Left renal pelvis (tissue), 4 donors: ENCODE measurements around the gene MRPL52. TPM values are rescaled to one million over a fixed set of nuclear protein-coding genes. Genes with fewer than 3 reads are reported as not detected.
A peak's percentile ranks its signal among the peaks of the same experiment; 100 is the strongest.

Experiments
- DNase-seq, 4 donors: peaks; one replicate each; pipeline ENCODE4 v3.0.0-alpha.2; 2013; ENCODE audit warnings: low read depth in 4 of 4, low spot score in 3 of 4
- polyA plus RNA-seq, 4 donors: library from polyadenylated mRNA; unstranded; fragments of 120-200 nt; gene quantifications; one replicate each; pipeline ENCODE4 v1.2.1, GENCODE V29; 2013; ENCODE audit not compliant: insufficient read length in 4 of 4

MRPL52 gene
- polyA plus RNA-seq, 4 donors: 50.2 to 110 (median 73.4) TPM

DNA sequence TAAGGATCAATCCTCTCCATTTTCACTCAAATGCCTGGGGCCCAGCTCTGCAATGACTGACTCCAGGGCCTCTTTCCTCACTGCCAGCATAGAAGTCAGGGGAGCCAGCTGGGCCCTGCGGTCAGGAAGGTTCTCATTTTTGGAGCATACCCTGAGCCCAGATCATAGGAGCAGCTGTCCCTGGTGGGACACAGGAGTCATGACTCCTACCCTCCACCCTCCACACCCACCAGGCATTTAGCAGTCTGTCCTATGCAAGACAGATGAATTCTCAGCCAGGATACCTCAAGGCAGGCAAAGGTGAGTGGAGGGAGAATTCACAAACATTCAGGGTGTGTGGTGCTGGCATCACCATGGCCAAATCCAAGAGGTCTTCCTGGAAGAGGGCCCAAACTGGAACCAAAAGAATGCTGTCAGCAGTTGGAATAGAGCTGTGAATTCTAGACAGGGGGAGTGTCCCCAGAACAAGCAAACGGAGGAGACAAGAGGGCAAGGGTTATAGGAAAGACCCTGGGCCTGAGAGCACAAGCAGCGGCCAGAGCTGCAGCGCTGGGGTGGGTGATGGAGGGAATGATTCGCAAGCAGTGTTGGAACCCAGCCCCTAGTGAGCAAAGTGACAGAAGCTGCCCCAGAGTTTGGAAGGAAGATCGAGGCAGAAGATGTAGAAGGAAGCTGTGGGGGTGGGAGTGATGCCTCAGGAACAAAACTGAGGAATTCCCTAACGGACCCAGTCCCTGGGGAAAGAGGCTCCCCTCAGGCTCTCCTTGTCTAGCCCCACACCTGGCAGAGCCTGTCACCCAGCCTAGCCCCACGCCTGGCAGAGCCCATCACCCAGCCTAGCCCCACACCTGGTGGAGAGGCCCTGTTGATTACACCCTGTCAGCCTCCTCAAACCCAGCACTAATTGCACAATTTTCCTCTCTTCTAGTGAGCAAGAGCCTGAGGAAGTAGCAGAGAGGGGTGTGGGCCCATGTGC is 48.9 kb downstream of the MRPL52 start:
- no peak for DNase-seq

DNA sequence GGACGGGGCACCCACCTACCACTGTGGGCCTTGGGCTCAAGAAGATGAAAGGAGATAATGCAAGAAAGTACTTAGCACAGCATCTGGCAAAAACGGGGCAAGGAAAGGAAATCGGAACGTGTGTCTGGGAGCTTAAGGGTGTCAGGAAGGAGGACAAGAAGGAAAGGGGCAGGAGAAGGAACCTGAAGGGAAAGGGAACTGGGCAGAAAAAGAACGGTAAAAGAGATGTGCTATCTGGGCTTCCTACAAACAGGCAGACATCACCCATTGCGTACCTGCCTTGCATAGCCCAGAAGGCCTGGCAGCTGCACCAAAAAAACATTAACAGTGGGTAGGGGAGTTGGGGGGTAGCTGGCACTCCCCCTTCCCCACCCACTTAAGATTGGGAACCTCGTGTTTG is 52.4 kb downstream of the MRPL52 start:
- no peak for DNase-seq

DNA sequence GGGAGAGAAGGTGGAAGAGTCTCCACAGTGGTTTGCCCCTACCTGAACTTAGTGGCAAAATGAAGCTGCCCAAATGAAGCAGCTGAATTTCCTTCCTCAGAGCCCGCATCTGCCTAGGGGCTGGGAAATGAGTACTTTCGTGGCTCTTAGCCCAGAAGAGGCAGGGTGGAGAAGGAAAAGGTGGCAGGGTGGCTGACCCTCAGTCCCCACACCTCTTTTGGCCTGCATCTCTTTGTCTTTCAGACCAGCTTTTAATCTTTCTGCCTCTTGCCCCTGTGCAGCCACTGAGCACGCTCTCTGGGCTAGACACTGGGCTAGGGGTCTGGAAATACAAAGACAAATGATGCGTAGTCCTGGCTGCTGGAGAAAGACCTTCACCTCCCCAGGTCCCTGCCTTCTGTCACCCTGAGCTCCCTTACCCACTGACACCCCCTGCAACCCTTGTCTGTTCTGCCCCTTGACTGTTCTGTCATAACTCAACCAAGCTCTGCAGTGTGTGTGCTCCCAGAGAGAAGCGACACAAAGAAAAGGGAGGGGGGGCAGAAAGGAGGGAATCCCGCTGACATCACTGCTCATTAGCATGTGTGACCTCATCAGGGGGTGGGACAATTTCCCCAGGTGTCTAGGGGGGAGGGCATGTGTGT is 53.0 kb downstream of the MRPL52 start:
- peak in 2 of 4 donors; percentile 60 to 77 for DNase-seq

DNA sequence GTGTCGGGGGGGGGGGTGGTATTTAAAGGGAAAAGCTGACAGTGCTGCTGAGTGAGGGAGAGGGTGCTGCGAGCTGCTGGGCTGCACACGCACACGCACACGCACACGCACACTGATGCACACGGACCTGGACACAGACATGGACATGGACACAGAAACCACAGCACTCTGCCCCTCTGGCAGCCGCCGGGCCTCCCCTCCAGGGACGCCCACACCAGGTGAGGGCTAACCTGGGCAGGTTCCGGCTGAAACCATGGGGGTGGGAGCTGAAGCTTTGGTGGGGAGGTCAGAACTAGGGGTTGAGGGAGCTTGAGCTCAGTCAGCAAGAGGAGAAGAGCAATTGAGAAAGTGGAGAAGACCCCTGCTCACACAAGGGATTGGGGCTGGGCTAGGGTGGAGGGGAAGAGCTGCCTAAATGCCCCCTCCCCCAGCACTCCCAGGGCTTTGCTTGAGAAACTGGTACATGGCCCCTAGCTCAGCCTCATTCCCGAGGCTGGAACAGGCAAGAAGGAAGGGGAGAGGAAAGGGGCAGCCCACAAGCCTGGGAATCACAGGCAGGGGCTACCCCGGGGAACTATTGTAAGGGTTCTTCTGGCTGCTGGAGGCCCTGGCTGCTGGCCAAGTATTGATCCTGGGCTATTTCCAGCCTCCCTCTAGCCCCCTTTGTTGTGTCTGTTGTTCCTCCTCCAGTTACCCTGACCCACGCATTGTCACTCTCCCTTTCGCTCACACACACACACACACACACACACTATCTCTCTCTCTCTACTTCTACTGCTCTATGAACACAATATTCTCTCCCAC is 53.7 kb downstream of the MRPL52 start, which contains the start of gene REM2:
Gene REM2, plus strand, starts transcription at position 50 of the 804 bp plus-strand sequence. Its CDS starts 66 bp downstream, at position 116.
- no peak for DNase-seq

DNA sequence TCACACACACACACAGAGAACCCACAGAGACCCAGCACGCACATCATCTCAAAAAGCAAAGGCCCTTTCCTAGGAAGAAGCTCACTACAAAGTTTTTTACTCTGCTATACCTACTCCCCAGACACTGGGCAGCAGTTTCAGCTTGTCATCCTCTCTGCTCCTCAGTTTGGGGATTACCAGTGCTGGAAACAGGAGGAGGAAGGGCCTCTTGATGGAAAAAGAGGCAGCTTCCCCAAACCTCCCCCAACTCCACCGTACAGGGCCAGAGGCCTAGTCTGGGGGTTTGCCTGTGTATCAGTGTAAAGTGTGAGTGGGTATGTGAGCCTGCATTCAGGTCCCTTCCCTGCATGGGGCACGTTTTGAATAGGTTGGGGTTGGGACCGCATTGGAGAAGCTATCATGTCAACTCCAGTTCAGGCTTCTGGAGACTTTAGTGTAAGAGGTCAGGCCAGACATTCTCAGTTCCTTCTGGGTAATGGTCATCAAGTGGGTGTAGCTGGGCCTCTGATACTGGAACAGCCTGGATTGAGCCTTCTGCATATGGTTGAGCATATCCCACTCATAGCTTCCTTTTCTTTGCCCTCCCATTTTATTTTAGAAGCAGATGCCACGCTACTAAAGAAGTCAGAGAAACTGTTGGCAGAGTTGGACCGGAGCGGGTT is 54.5 kb downstream of the MRPL52 start:
- DNase-seq: no peak

Other genes with a start within 250 kb of the MRPL52 start
- 100 to 1,000 TPM; 197 to 302 (median 261) TPM for gene DAD1, start 240.7 kb upstream of the MRPL52 start, polyA plus RNA-seq
- gene ABHD4, start 231.6 kb upstream of the MRPL52 start, polyA plus RNA-seq: 10 to 100 TPM; 30.1 to 48.4 (median 46.6) TPM
- gene OR6J1, start 185.5 kb upstream of the MRPL52 start, polyA plus RNA-seq: under 1 TPM; 0.07 to 0.43 (median 0.18) TPM
- gene OXA1L, start 63.2 kb upstream of the MRPL52 start, polyA plus RNA-seq: 100 to 1,000 TPM; 106 to 144 (median 139) TPM
- gene SLC7A7, start 14.5 kb upstream of the MRPL52 start, polyA plus RNA-seq: 100 to 1,000 TPM in 1 of 4 donors, 10 to 100 TPM in 2, 1 to 10 TPM in 1; 9.6 to 138 (median 77.1) TPM
- gene MMP14, start 6.7 kb downstream of the MRPL52 start, polyA plus RNA-seq: 100 to 1,000 TPM; 137 to 349 (median 150) TPM
- 10 to 100 TPM; 69.4 to 93.8 (median 78.1) TPM for gene LRP10, start 41.9 kb downstream of the MRPL52 start, polyA plus RNA-seq
- 1 to 10 TPM in 3 of 4 donors, under 1 TPM in 1; 0.87 to 2.0 (median 1.3) TPM for gene REM2, start 53.3 kb downstream of the MRPL52 start, polyA plus RNA-seq
- 100 to 1,000 TPM; 103 to 137 (median 122) TPM for gene RBM23, start 89.3 kb downstream of the MRPL52 start, polyA plus RNA-seq
- gene PRMT5, start 99.5 kb downstream of the MRPL52 start, polyA plus RNA-seq: 100 to 1,000 TPM in 3 of 4 donors, 10 to 100 TPM in 1; 89.7 to 154 (median 139) TPM
- 10 to 100 TPM; 39.7 to 68.1 (median 58.2) TPM for gene HAUS4, start 127.2 kb downstream of the MRPL52 start, polyA plus RNA-seq
- 10 to 100 TPM; 47.7 to 100.0 (median 80.2) TPM for gene AJUBA, start 152.7 kb downstream of the MRPL52 start, polyA plus RNA-seq
- gene C14orf93, start 180.3 kb downstream of the MRPL52 start, polyA plus RNA-seq: 10 to 100 TPM; 13.7 to 26.8 (median 19.1) TPM
- 100 to 1,000 TPM; 183 to 222 (median 205) TPM for gene PSMB5, start 205.0 kb downstream of the MRPL52 start, polyA plus RNA-seq
- not detected for gene PSMB11, start 212.3 kb downstream of the MRPL52 start, polyA plus RNA-seq
- gene CDH24, start 227.6 kb downstream of the MRPL52 start, polyA plus RNA-seq: 10 to 100 TPM; 17.9 to 44.0 (median 29.7) TPM